HG02840 (cell line): ENCODE data around the gene SMG1.
"Not testable (repeated sequence)": the region's sequence is repeated elsewhere in the genome, so short reads cannot be mapped to it uniquely, and the experiment has no call there.

Source experiments
- ATAC-seq: cut with Tn5 transposase; IDR thresholded peaks from one replicate; pipeline ENCODE4 v1.9.1; 2021; ENCODE audit warnings: mild to moderate bottlenecking, moderate library complexity, moderate number of reproducible peaks; ENCODE audit not compliant: unreplicated experiment, low FRiP score

The SMG1 gene

DNA sequence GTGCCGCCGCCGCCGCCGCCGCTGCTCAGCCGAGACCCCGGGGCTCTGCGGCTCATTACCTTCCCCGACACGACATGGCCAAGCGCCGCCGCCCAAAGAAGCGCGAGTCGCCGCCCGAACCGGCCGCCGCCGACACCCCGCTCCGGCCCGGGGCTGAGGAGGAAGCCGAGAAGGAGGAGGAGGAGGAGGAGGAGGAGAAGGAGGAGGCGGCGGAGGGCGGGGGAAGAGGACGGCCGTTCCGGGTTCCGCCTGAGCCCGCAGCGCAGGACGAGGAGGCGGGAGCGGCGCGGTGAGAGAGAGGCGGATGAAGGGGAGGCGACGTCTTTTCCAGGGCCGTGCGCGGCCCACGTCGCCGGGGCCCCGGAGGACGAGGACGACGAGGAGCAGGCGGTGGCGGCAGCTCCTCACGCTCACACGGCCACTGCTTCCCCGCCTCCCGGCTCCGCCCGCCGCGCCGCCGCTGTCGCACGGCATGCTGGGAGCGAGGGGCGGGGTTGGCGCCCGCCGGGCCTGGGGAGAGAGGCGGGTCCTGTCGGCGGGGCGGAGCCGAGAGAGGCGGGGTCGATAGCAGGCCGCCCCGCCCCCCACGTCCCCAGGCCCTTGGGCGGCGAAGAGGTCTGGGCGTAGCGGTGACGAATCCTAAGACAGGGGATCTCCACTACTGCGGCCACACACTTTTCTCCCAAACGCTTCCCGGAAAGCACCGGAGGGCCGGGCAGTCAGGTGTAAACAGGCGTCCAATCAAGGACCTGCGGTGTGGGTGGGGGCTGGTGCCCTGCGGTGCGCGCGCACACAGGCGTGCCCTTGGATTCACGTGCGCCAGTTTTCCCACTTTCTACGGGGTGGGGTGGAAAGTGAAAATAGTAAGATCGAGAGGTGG, at the start of gene SMG1:
Gene SMG1 (minus strand): TSS at position 423 of the 880 bp plus-strand sequence. CDS start 367 bp downstream, at position 56.
- ATAC-seq = peak; percentile 88

DNA sequence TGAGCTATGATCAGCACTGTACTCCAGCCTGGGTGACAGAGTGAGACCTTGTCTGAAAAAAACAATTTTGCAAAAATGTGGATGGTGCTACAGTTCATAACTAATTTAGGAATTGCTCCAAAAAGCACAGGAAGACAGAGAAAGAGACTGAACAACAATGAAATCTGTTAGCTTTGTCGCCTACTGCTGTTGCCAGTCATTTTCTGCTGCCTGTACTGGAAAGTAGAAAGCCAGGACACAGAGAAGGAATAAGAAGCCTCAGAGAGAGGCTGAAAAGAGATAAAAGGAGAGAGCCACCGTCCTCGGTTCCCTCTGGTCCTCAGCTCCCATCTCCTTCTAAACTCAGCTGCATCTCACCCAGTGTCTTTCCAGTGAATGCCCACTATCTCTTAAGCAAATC, 48.9 kb upstream of the SMG1 start:
- ATAC-seq = no peak

DNA sequence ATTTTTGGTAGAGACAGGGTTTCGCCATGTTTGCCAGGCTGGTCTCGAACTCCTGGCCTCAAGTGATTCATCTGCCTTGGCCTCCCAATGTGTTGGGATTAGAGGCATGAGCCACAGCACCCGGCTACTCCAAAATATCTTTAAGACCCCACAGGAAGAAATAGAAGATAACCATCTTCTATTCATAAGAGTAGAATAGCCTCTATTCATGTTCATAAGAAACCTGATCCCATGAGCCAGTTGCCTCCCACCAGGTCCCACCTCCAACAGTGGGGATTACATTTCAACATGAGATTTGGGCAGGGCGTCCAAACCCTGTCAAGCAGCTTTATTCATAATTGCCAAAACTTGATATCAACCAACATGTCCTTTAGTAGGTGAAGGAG, 43.6 kb upstream of the SMG1 start:
- ATAC-seq = no peak

DNA sequence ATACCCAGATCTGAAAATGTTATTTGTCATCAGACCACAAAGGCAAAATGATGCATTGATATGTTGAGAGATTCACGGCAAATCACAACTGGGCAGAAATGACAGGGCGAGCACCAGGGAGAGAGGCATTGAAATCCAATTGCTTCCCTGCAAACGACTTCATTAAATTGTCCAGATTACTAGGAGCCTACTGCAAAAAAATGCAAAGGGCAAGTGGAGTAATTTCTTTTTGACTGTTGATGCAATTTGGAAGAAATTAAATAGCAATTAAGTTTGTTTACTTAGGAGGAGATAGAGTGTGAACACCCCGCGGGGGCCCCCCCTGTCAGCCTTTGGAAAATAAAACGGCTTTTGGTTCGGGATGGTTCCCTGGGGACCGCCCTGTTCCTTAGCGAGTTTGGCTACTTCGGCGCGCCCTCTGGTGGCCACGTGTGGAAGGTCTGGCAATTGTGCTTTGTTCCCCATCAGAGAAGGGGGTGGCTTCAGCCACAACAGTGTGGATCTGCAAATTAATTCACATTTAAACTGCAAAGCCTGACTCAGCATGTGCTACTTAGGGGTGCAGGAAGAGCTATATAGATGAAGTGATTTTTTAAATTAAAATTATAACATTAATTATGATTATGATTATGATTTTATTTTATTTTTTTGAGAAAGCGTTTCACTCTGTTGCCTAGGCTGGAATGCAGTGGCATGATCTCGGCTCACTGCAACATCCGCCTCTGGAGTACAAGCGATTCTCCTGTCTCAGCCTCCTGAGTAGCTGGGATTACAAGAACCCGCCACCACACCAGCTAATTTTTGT, 43.0 kb upstream of the SMG1 start:
- ATAC-seq = no peak

DNA sequence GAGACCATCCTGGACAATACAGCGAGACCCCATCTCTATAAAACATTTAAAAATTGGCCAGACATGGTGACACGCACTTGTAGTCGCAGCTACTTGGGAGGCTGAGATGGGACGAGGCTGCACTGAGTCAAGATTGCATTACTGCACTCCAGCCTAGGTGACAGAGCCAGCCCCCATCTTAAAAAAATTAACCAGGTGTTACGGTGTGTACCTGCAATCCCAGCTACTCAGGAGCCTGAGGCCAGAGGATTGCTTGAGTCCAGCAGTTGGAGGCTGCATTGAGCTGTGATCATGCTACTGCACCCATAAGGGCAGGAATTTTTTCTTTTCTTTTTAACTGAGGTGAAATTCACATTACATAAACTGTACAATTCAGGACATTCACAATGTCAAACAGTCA, 40.6 kb upstream of the SMG1 start:
- no peak for ATAC-seq

DNA sequence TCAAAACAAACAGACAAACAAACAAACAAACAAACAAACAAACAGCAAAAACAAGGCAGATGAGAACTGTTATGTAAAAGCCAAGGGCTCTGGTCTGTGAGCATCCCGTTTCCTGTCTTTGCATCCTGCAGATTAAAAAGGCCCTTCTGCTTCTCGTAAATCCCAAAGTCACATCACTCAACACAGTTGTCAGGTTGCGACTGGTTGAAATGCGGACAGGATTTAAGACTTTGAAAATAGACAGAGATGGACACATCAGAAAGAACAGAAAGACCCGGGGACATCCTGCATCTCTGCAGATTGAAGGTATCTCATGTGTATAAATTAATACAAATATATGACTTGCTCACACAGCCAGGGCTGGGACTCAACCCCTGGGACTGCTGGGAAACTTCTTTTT, 39.3 kb upstream of the SMG1 start:
- no peak for ATAC-seq

DNA sequence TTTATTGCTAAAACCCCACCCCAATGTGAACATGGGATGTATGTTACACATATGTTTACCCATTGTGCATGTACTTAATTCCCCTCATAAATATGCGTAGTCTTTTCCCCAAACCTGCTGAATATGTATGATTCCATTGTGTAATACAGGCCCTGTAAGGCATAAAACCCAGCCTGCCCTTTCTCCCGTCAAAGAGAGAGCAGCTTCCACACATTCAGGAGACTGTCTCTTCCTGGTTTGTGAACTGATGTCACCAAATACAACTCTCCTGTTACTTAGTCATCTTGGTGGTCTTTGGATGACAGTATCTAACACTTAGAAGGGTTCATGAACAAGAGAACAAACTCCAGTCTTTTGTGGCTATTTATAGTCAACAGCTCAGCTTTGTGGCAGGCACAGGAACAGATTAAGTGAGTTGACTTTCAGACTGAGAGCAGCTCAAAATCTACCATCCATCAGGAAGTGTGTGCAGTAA, 32.9 kb upstream of the SMG1 start:
- ATAC-seq = no peak

DNA sequence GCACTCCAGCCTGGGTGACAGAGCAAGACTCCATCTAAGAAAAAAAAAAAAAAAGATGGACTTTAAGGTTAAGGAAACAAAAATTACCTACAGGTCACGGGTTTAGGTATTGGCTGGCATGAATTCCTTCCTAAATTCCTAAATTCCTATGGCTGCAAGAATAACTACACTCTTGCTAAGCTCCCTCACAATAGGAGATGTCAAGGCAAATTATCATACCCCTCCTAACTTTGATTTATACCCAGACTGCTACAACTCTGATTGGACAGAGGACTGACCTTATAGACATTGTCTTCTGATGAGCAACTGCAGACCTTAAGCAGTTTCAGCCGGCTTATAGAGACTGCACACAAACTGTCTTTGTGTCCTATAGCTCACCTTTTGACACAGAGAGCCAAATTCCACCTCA, 32.4 kb upstream of the SMG1 start:
- ATAC-seq = no peak

DNA sequence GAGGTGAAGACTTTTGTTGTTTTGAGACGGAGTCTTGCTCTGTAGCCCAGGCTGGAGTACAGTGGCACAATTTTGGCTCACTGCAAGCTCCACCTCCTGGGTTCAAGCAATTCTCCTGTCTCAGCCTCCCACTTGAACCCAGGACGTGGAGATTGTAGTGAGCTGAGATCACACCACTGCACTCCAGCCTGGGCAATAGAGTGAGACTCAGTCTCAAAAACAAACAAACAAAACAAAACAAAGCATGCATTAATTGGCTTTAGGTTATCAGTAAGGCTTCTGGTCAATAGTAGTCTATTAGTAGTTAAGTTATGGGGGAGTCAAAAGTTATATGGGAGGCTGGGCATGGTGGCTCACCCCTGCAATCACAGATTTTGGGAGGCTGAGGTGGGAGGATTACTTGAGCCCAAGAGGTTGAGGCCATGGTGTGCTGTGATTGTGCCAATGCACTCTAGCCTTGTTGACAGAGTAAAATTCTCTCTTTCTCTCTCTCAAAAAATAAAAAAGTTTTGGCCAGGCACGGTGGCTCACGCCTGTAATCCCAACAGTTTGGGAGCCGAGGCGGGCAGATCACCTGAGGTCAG, 30.5 kb upstream of the SMG1 start:
- ATAC-seq = not testable (repeated sequence)

DNA sequence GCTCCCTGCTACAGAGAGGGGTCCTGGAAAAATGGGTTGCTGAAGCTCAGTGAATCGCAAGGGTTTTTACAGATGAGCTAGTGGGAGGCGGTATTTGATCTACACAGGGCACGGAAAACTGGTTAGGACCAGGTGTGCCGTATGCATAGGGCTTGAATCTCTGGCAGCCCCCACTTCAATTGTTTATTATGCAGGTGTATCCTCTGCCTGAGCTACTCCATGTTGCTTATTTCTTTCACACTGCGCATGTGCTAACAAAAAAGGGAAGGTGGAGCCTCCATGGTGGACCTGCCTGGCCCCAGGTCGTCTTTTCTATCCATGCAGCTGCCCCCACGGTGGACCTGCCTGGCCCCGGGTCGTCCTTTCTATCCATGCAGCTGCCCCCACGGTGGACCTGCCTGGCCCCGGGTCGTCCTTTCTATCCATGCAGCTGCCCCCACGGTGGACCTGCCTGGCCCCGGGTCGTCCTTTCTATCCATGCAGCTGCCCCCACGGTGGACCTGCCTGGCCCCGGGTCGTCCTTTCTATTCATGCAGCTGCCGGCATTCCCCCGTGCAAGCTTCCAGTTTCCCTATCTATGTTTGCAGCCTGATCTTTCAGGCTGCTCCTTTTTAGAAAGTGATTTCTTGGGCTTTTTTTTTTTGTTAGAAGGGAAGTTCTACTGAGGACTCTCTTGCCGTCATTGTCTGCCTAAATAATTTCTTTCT, 29.8 kb upstream of the SMG1 start:
- not testable (repeated sequence) for ATAC-seq

DNA sequence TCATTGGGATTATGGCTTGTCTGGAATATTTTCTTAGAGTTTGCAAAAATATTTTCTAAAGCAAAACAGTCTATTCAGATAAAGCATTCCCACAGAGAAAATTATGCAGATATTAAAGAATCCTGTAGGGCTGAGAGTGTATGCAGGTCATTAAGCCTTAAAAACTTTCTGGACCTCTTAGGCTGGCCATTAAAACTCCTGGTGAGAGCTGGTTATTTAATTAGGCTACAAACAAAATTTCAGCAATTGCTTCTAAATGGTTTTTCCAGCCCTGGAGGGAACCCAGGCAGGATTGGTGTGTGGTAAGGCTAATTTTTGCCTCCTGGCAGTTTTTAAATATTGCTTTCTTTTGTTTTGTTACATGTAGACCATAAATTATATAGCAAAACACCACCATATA, 27.3 kb upstream of the SMG1 start:
- ATAC-seq = no peak

DNA sequence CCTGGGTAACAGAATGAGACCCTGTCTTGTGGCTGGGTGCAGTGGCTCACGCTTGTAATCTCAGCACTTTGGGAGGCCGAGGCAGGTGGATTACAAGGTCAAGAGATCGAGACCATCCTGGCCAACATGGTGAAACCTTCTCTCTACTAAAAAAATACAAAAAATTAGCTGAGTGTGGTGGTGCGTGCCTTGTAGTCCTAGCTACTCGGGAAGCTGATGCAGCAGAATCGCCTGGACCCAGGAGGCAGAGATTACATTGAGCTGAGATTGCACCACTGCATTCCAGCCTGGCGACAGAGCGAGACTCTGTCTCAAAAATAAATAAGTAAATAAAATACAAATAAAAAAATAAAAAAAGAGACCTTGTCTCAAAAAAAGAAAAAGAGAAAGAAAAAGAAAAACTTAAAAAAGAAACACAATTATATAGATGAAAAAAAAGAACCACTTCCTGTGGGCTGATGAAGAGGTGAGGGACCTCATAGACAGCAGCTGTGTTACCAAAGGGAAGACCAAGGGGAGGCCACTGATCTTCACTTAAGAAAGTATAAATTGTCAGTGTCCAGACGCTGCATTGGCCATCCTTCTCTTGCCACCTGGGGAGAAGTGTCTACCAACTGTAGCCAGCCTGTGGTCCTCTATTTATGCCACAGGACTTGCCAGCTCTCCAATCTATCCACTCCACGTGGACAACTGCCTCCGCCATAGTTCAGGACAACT, 24.4 kb upstream of the SMG1 start:
- ATAC-seq = no peak

DNA sequence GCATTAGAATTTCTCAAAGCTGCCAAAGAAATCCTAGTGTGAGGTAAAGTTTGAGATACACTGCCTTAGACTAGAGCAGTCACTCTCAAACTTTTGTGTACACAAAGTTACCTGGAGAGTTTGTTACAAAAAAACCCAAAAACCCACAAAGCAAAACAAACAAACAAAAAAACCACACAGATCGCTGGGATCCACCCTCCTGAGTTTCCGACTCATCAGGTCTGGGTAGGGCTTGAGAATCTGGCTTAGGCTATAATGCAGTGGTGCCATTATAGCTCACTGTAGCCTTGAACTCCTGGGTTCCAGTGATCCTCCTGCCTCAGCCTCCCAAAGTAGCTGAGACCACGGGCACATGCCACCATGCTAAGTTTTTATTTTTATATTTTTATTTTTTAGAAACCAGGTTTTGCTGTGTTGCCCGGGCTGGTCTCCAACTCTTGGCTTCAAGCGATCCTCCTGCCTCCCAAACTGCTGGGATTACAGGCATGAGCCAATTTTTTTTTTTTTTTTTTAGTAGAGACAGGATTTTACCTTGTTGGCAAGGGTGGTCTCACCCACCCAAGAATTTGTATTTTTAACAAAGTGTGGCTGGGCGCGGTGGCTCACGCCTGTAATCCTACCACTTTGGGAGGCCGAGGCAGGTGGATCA, 22.3 kb upstream of the SMG1 start:
- ATAC-seq = no peak

DNA sequence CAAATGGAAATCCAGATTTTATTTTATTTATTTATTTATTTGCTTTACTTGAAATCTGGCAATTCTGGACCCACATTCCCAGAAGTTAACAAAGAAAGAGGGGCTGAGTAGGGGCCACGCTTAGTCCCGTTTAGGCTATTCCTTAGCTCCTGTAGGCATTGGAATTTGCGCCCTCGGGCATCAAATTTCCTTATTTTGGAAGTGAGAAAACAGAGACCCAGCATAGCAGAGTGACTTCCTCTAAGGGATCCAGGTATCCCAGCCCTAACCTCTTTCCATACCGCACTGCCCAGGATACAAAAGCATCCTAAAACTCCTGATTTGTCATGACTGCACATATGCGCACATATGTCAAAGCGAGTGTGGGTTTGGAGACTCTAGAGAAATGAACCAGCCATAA, 19.0 kb upstream of the SMG1 start:
- ATAC-seq = no peak

DNA sequence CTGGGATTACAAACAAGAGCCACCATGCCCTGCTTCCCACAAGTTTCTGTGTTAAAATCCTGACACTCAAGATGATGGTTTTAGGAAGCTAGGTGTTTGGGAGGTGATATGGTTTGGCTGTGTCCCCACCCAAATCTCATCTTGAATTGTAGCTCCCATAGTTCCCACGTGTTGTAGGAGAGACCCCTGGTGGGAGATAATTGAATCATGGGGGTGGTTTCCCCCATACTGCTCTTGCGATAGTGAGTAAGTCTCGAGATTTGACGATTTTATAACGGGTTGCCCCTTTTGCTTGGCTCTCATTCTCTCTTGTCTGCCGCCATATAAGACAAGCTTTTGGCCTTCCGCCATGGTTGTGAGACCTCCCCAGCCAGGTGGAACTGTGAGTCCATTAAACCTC, 17.2 kb upstream of the SMG1 start:
- ATAC-seq = no peak

DNA sequence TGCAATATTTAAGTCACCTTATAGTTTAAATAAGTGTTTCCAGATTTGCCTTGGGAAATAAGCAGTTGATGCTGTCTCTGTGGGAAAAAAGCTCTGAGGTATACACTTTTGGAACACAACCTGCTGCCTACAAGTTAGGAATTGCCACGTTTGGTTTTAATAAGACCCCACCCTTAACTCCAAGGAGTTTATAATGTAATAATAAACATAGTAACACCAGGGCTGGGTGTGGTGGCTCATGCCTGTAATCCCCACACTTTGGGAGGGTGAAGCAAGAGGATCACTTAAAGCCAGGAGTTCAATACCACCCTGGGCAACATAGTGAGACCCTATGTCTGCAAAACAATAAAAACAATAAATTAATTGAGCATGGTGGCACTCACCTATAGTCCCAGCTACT, 15.9 kb upstream of the SMG1 start:
- no peak for ATAC-seq

DNA sequence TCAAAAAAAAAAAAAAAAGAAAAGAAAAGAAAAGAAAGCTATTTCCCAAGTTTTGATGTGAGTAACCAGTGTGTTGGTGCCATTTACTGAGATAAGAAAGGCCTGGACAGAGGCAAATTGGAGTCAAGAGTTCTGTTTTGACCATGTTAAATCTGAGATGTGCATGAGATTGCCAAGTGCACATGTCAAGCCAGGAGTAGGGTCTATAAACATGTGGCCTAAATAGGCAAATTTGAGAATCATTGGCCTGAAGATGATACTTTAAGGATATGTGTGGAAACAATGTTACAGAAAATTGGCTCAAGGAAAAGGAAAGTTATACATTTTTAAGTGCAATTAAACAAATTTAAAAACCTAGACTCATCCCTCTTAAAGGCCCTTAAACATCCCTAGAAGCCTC, 15.3 kb upstream of the SMG1 start:
- ATAC-seq = no peak

DNA sequence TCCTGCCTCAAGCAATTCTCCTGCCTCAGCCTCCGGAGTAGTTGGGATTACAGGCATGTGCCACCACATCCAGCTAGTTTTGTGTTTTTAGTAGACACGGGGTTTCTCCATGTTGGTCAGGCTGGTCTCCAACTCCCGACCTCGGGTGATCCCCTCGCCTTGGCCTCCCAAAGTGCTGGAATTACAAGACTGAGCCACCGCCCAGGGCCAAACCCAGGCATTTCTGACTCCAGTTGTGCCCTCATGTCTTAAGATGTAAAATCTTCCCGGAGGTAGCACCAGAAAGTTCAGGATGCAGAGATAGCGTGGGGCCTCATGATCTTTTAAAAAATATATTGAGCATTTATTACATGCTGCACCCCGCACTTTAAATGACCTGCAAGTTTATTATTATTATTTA, 12.8 kb upstream of the SMG1 start:
- ATAC-seq = no peak

DNA sequence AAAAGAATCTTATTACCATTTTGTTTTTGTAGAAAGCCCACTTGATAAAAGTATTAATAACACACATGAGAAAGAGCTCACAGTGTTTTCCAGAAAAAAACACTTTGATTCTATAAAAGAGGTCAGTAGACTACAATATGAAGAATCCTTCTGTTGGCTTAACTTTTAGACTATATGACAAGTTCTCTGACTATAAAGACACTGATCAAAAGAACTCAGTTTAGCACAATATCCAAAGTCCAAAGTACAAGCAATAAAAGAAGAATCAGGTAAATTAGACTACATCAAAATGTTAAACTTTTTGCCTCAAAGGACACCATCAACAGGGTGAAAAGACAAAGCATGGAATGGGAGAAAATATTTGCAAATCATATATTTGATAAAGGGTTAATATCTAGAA, 11.2 kb upstream of the SMG1 start:
- no peak for ATAC-seq
